ENCODE data around the gene RAB30.
A peak's percentile ranks its signal among the peaks of the same experiment; 100 is the strongest.

RAB30 gene

DNA sequence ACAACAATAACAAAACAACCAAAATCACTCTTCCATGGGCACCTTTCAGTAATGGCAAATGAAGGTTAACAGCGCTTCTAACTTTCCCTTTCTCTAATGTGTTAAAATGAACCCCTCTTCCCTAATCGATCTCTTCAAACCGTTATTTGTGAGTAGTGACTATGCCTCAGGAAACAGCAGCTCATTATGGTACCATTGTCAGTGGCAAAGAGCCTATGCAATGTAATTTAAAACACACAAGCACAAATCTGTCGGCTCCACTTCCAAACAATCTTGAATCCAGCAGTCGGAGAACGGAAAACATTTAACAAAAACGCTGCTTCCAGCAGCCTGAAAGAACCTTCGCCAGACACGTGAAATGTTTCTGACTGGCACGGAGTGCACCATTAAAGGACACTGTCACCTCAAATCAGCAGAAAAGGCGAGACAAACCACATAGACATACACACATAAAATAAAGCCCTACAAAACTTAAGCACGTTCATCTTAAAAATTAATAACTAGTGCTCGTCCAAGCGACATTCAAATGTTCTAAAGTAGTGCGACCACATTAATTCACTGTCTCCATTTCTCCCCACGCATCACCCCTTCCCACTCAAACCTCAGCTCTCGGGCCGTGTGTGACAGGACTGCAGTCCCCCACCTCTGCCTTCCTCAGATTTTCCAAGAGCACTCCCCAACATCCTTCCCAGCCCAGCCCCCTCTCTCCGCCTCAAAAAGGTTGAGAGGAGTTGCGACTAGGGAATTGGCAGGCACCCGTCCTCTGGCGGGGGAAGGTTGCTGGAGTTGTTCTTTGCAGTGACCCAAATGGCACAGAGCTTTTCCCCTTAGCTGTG is 748 bp downstream of the RAB30 start:
- peaks cover 5% of the 10 kb centered on the region for H3K27me3 ChIP-seq (ENCODE audit: insufficient read depth, poor library complexity, severe bottlenecking)
- no peak for DNase-seq (ENCODE audit: low read depth in 1 of 2, low spot score in 1 of 2)

DNA sequence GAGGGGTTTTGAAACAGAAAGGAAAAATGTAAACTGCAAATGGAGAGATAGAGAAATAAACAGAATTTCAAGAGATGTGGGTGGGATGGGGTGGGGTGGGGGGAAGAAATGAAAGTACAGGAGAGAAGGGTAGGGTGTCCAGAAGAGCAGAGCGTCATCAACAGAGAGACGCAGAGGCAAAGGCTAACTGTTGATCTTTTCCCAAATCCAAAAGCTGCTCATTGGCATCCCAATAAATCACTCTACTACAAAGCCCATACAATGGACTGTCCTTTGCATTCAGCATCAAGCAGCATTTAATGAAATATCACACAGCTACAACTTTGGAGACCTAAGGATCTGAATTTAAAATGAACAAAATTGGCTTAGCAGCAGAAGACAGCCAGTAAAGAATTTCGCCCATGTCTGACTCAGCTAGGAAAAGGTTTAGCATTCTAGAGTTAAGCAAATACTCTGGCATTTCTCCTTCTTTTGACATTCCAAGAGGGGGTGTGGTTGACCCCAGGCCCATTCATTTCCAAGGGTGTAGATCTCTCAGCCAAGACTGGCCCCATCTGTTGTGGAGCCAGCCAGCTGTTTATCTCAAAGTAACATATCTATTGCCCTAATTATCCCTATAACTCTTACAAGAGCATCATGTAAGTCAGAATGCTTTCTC is 1.5 kb downstream of the RAB30 start:
- TF ChIP-seq, protein P1, sequence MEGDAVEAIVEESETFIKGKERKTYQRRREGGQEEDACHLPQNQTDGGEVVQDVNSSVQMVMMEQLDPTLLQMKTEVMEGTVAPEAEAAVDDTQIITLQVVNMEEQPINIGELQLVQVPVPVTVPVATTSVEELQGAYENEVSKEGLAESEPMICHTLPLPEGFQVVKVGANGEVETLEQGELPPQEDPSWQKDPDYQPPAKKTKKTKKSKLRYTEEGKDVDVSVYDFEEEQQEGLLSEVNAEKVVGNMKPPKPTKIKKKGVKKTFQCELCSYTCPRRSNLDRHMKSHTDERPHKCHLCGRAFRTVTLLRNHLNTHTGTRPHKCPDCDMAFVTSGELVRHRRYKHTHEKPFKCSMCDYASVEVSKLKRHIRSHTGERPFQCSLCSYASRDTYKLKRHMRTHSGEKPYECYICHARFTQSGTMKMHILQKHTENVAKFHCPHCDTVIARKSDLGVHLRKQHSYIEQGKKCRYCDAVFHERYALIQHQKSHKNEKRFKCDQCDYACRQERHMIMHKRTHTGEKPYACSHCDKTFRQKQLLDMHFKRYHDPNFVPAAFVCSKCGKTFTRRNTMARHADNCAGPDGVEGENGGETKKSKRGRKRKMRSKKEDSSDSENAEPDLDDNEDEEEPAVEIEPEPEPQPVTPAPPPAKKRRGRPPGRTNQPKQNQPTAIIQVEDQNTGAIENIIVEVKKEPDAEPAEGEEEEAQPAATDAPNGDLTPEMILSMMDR (IDR thresholded peaks at IDR 0.05; ENCODE audit: insufficient read depth, low read length) = no peak
- TF ChIP-seq GABPA (IDR thresholded peaks at IDR 0.05; ENCODE audit: low read depth) (no peak), POLR2AphosphoS5 (IDR thresholded peaks at IDR 0.05; ENCODE audit: low read depth) (no peak), SPI1 (IDR thresholded peaks at IDR 0.05; ENCODE audit: borderline replicate concordance, low read depth) (no peak)
- TF ChIP-seq, protein P2, sequence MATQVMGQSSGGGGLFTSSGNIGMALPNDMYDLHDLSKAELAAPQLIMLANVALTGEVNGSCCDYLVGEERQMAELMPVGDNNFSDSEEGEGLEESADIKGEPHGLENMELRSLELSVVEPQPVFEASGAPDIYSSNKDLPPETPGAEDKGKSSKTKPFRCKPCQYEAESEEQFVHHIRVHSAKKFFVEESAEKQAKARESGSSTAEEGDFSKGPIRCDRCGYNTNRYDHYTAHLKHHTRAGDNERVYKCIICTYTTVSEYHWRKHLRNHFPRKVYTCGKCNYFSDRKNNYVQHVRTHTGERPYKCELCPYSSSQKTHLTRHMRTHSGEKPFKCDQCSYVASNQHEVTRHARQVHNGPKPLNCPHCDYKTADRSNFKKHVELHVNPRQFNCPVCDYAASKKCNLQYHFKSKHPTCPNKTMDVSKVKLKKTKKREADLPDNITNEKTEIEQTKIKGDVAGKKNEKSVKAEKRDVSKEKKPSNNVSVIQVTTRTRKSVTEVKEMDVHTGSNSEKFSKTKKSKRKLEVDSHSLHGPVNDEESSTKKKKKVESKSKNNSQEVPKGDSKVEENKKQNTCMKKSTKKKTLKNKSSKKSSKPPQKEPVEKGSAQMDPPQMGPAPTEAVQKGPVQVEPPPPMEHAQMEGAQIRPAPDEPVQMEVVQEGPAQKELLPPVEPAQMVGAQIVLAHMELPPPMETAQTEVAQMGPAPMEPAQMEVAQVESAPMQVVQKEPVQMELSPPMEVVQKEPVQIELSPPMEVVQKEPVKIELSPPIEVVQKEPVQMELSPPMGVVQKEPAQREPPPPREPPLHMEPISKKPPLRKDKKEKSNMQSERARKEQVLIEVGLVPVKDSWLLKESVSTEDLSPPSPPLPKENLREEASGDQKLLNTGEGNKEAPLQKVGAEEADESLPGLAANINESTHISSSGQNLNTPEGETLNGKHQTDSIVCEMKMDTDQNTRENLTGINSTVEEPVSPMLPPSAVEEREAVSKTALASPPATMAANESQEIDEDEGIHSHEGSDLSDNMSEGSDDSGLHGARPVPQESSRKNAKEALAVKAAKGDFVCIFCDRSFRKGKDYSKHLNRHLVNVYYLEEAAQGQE (IDR thresholded peaks at IDR 0.05; ENCODE audit: insufficient replicate concordance, low read depth) = no peak
- H3K27me3 ChIP-seq (ENCODE audit: insufficient read depth, poor library complexity, severe bottlenecking) = peaks cover 5% of the 10 kb centered on the region
- H3K27ac ChIP-seq (replicated peaks) = no peak overlapping the region
- DNase-seq (ENCODE audit: low read depth in 1 of 2, low spot score in 1 of 2) = no peak
- H3K4me3 ChIP-seq (replicated peaks; ENCODE audit: insufficient read depth, low read length) = no peak overlapping the region

More for the DNA sequence above, 748 bp downstream of the RAB30 start:
- Histone ChIP-seq H3K27ac (replicated peaks) (no peak overlapping the region), H3K4me3 (replicated peaks; ENCODE audit: insufficient read depth, low read length) (peak overlapping the region; percentile 78)
- TF ChIP-seq, protein P1 (IDR thresholded peaks at IDR 0.05; ENCODE audit: insufficient read depth, low read length) = no peak
- TF ChIP-seq POLR2AphosphoS5 (IDR thresholded peaks at IDR 0.05; ENCODE audit: low read depth) = no peak
- no peak for TF ChIP-seq GABPA (IDR thresholded peaks at IDR 0.05; ENCODE audit: low read depth)
- TF ChIP-seq SPI1 (IDR thresholded peaks at IDR 0.05; ENCODE audit: borderline replicate concordance, low read depth) = no peak
- TF ChIP-seq, protein P2 (IDR thresholded peaks at IDR 0.05; ENCODE audit: insufficient replicate concordance, low read depth) = no peak

DNA sequence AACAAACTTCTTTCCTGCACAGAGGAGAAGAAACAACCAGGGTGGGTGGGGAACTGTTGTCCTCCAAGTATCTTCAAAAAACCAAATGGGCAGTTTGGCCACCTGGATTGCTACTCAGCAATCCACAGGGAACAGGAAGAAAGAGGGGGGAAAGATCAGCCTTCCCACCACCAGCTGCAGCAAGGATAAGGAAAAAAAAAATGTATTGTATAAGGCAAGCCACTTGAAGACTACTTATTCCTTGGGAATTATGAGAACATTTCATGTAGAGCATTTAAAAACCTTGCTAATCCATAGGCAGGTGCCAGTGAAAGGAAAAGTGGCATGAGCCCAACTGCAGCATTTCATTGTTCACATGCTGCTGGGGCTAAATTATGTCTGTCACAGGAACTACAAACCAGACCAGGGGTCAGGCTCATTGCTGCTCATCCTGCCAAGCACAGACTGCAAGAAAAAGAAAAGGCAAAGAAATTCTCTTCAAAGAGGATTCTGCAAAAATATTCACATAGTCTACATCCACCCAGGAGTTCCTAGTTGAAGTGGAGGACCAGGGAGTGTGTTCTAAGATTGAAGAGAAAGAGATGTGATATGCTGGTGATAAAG is 2.2 kb downstream of the RAB30 start:
- DNase-seq (ENCODE audit: low read depth in 1 of 2, low spot score in 1 of 2) = no peak
- H3K27ac ChIP-seq (replicated peaks) = no peak overlapping the region
- TF ChIP-seq GABPA (IDR thresholded peaks at IDR 0.05; ENCODE audit: low read depth) (no peak), SPI1 (IDR thresholded peaks at IDR 0.05; ENCODE audit: borderline replicate concordance, low read depth) (no peak)
- TF ChIP-seq, protein P2 (IDR thresholded peaks at IDR 0.05; ENCODE audit: insufficient replicate concordance, low read depth) = no peak
- TF ChIP-seq, protein P1 (IDR thresholded peaks at IDR 0.05; ENCODE audit: insufficient read depth, low read length) = no peak
- H3K4me3 ChIP-seq (replicated peaks; ENCODE audit: insufficient read depth, low read length) = no peak overlapping the region
- H3K27me3 ChIP-seq (ENCODE audit: insufficient read depth, poor library complexity, severe bottlenecking) = peaks cover 5% of the 10 kb centered on the region
